ENCODE data around the gene SLC25A41. TPM values are rescaled to one million over a fixed set of nuclear protein-coding genes. Genes with fewer than 3 reads are reported as not detected.

SLC25A41 gene
- total RNA-seq, 2 experiments from 2014 or later: 0.30 to 0.50 TPM

GRCh38 chr19:6416658-6417405 lies 16.7 kb downstream of the SLC25A41 start:
- Histone ChIP-seq H3K4me3 (ENCODE audit: low read length) (no peak overlapping the region), H3K27ac (ENCODE audit: low read depth in 1 of 2, low read length in 2 of 2) (no peak overlapping the region), H3K36me3 (ENCODE audit: insufficient read depth, low read length) (peaks cover 78% of the 10 kb centered on the region), H3K9me3 (ENCODE audit: control insufficient read depth in 1 of 2, insufficient read depth in 1 of 2, low read length in 2 of 2) (no peaks in the 10 kb centered on the region), H3K27me3 (ENCODE audit: control insufficient read depth in 1 of 2, insufficient read depth in 2 of 2, low read length in 2 of 2) (no peaks in the 10 kb centered on the region), H3K4me1 (ENCODE audit: insufficient read depth, low read length) (peaks cover 5% of the 10 kb centered on the region)
- Mint-ChIP-seq H3K4me3 (no peak overlapping the region), H3K27ac (no peak overlapping the region), H3K9me3 (no peaks in the 10 kb centered on the region), H3K4me1 (ENCODE audit: low read depth) (no peaks in the 10 kb centered on the region), H3K27me3 (no peaks in the 10 kb centered on the region), H3K36me3 (ENCODE audit: low read depth) (peaks cover 79% of the 10 kb centered on the region)
- no peak for TF ChIP-seq CTCF (IDR thresholded peaks at IDR 0.05)
- CTCF ChIA-PET: no interaction called here
- DNase-seq (no peak), ATAC-seq (ENCODE audit: poor library complexity) (no peak)
- POLR2A ChIA-PET: no interaction called here
- intact Hi-C loops (cut with DNase I, micrococcal nuclease): no loop called here

- H3K4me3 ChIP-seq (ENCODE audit: low read length): no peak overlapping the region
- H3K27ac ChIP-seq (ENCODE audit: low read depth in 1 of 2, low read length in 2 of 2): no peak overlapping the region
- H3K4me1 Mint-ChIP-seq (ENCODE audit: low read depth): no peaks in the 10 kb centered on the region
- no peaks in the 10 kb centered on the region for H3K9me3 ChIP-seq (ENCODE audit: control insufficient read depth in 1 of 2, insufficient read depth in 1 of 2, low read length in 2 of 2)
- H3K4me1 ChIP-seq (ENCODE audit: insufficient read depth, low read length): no peaks in the 10 kb centered on the region
- peaks cover 68% of the 10 kb centered on the region for H3K36me3 Mint-ChIP-seq (ENCODE audit: low read depth)
- TF ChIP-seq CTCF (IDR thresholded peaks at IDR 0.05): no peak
- H3K9me3 Mint-ChIP-seq: no peaks in the 10 kb centered on the region
- H3K36me3 ChIP-seq (ENCODE audit: insufficient read depth, low read length): peaks cover 67% of the 10 kb centered on the region
- no peak overlapping the region for H3K27ac Mint-ChIP-seq
- CTCF ChIA-PET: no interaction called here
- POLR2A ChIA-PET: interaction anchor here (0.6 kb wide), 1 partner anchor 370 kb away, joined by 3 read pairs; no protein-coding TSS in a partner anchor
- H3K4me3 Mint-ChIP-seq: no peak overlapping the region
- ATAC-seq (ENCODE audit: poor library complexity) (no peak), DNase-seq (peak in 1 of 14 experiments; percentile 22)
- intact Hi-C loops (cut with DNase I, micrococcal nuclease): no loop called here
- no peaks in the 10 kb centered on the region for H3K27me3 Mint-ChIP-seq
- H3K27me3 ChIP-seq (ENCODE audit: control insufficient read depth in 1 of 2, insufficient read depth in 2 of 2, low read length in 2 of 2): no peaks in the 10 kb centered on the region
Observed at GRCh38 chr19:6415591-6416190, 17.9 kb downstream of the SLC25A41 start.

GRCh38 chr19:6414793-6415590 lies 18.6 kb downstream of the SLC25A41 start:
- Mint-ChIP-seq H3K4me3 (no peak overlapping the region), H3K36me3 (ENCODE audit: low read depth) (peaks cover 61% of the 10 kb centered on the region), H3K27ac (no peak overlapping the region), H3K27me3 (no peaks in the 10 kb centered on the region), H3K4me1 (ENCODE audit: low read depth) (no peaks in the 10 kb centered on the region), H3K9me3 (no peaks in the 10 kb centered on the region)
- POLR2A ChIA-PET: no interaction called here
- intact Hi-C loops (cut with DNase I, micrococcal nuclease): no loop called here
- Histone ChIP-seq H3K4me3 (ENCODE audit: low read length) (no peak overlapping the region), H3K4me1 (ENCODE audit: insufficient read depth, low read length) (no peaks in the 10 kb centered on the region), H3K27me3 (ENCODE audit: control insufficient read depth in 1 of 2, insufficient read depth in 2 of 2, low read length in 2 of 2) (no peaks in the 10 kb centered on the region), H3K27ac (ENCODE audit: low read depth in 1 of 2, low read length in 2 of 2) (no peak overlapping the region), H3K36me3 (ENCODE audit: insufficient read depth, low read length) (peaks cover 60% of the 10 kb centered on the region), H3K9me3 (ENCODE audit: control insufficient read depth in 1 of 2, insufficient read depth in 1 of 2, low read length in 2 of 2) (no peaks in the 10 kb centered on the region)
- DNase-seq (peak in 1 of 14 experiments; percentile 26), ATAC-seq (ENCODE audit: poor library complexity) (no peak)
- CTCF ChIA-PET: no interaction called here
- TF ChIP-seq CTCF (IDR thresholded peaks at IDR 0.05): no peak
